Measurements from ENCODE around the gene SOX3. TPM values are rescaled to one million over a fixed set of nuclear protein-coding genes. Genes with fewer than 3 reads are reported as not detected.

Gene SOX3
- total and polyA plus RNA-seq, 2 donors from 2014 or later = not detected

DNA sequence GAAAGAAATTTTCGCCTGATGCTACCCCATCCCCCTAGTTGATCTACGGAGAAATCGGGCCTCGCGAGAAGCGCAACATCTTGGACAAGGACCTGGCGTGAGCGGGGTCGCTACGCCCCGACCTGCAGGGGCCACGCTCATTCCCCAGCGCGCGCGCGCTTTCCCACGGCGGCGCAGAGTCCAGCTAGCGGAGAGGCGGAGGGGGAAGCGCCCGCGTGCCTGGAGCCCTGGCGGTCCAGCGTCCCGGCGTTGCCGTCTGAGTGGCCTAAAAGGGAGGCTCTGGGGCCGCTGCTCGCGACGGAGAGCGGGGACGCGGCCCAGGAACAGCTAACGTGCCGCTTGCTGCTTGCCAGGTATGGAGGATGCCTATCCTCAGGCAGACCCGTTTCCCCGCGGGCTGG lies 6.0 kb upstream of the SOX3 start:
- Histone ChIP-seq H3K4me1 (ENCODE audit: control insufficient read depth in 2 of 3, insufficient read depth in 2 of 3, low read depth in 1 of 3, low read length in 3 of 3) (no peaks in the 10 kb centered on the region), H3K27me3 (ENCODE audit: control insufficient read depth, insufficient read depth, low read length) (peaks cover 45% of the 10 kb centered on the region), H3K9me3 (ENCODE audit: control insufficient read depth in 2 of 3, insufficient read depth in 1 of 3, low read length in 3 of 3) (no peaks in the 10 kb centered on the region), H3K27ac (ENCODE audit: low read depth in 2 of 2, low read length in 2 of 2) (no peak overlapping the region), H3K9ac (ENCODE audit: low read length in 3 of 3) (no peak overlapping the region), H3K4me3 (ENCODE audit: low read length in 3 of 3) (no peak overlapping the region), H3K36me3 (ENCODE audit: control insufficient read depth in 2 of 3, insufficient read depth in 3 of 3, low read length in 3 of 3) (no peaks in the 10 kb centered on the region)
- DNase-seq (peak in 1 of 5 donors; percentile 1), FAIRE-seq (no peak)
- intact Hi-C loops (cut with DNase I) = no loop called here
- TF ChIP-seq CTCF (IDR thresholded peaks at IDR 0.05; ENCODE audit: borderline replicate concordance, extremely low read depth, insufficient read depth) = no peak

DNA sequence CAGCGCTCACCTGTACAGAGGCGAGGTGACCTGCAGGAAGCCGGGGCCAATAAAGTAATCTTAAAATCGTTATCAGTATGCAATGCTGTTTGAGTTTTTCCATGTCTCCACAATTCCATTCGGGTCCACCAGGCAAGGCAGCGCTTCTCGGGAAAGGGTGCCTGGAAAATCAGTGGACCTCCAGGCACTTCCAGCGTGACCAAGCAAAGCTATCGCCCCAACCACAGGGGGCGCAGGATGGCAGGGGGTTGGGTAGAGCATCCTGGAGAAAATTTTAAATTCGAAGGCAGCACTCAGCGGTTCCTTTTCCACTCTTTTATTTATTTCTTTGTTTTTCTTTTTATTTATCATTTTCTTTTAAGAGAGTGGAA lies 5.4 kb upstream of the SOX3 start:
- intact Hi-C loops (cut with DNase I) = no loop called here
- Histone ChIP-seq H3K4me1 (ENCODE audit: control insufficient read depth in 2 of 3, insufficient read depth in 2 of 3, low read depth in 1 of 3, low read length in 3 of 3) (no peaks in the 10 kb centered on the region), H3K9me3 (ENCODE audit: control insufficient read depth in 2 of 3, insufficient read depth in 1 of 3, low read length in 3 of 3) (no peaks in the 10 kb centered on the region), H3K4me3 (ENCODE audit: low read length in 3 of 3) (no peak overlapping the region), H3K9ac (ENCODE audit: low read length in 3 of 3) (no peak overlapping the region), H3K27ac (ENCODE audit: low read depth in 2 of 2, low read length in 2 of 2) (no peak overlapping the region), H3K36me3 (ENCODE audit: control insufficient read depth in 2 of 3, insufficient read depth in 3 of 3, low read length in 3 of 3) (no peaks in the 10 kb centered on the region), H3K27me3 (ENCODE audit: control insufficient read depth, insufficient read depth, low read length) (peaks cover 45% of the 10 kb centered on the region)
- no peak for FAIRE-seq
- no peak for TF ChIP-seq CTCF (IDR thresholded peaks at IDR 0.05; ENCODE audit: borderline replicate concordance, extremely low read depth, insufficient read depth)
- peak in 1 of 5 donors; percentile 0 for DNase-seq

DNA sequence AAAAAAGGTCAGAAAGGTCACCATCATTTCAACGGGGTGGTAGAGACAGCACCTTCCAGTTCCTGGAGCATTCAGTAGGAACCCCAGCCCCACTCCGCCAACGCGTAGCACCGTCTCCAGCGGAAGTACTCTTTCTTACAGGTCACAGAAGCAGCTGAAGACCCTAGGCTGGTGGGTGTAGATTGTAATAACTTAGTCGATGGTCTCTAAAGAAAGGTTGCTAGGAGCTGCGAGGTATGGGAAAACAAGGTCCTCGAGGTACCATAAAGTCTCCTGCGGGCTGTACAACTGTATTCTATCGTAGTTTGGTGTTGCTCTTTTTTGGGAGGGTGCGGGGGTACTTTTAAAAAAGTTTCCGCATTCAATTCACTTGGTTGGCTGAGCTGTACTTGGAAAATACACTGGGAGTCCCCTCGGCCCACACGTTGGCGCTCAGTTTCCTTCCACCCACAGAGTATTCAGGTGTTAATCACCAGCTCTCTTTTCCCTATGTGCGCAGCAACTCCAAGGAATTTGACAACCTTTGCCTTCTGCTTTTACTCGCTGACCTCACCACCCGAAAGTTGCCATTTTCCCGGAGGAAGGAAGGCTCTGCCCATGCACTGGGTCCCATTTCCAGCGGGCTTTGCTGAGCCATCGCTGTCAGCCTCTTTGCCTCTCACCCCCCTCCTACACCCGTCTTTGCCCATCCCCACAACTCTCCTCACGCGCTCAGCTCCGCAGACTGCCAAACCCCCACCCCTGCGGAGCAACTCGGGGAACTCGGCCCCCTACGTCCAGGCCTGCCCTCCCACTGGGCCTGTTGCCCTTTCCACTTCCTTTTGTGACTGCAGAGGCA lies 4.8 kb upstream of the SOX3 start:
- H3K4me3 ChIP-seq (ENCODE audit: low read length in 3 of 3) = no peak overlapping the region
- peaks cover 45% of the 10 kb centered on the region for H3K27me3 ChIP-seq (ENCODE audit: control insufficient read depth, insufficient read depth, low read length)
- DNase-seq (peak in 1 of 5 donors; percentile 0), FAIRE-seq (no peak)
- H3K27ac ChIP-seq (ENCODE audit: low read depth in 2 of 2, low read length in 2 of 2) = no peak overlapping the region
- H3K36me3 ChIP-seq (ENCODE audit: control insufficient read depth in 2 of 3, insufficient read depth in 3 of 3, low read length in 3 of 3) = no peaks in the 10 kb centered on the region
- H3K9ac ChIP-seq (ENCODE audit: low read length in 3 of 3) = no peak overlapping the region
- H3K9me3 ChIP-seq (ENCODE audit: control insufficient read depth in 2 of 3, insufficient read depth in 1 of 3, low read length in 3 of 3) = no peaks in the 10 kb centered on the region
- no peak for TF ChIP-seq CTCF (IDR thresholded peaks at IDR 0.05; ENCODE audit: borderline replicate concordance, extremely low read depth, insufficient read depth)
- intact Hi-C loops (cut with DNase I) = no loop called here
- no peaks in the 10 kb centered on the region for H3K4me1 ChIP-seq (ENCODE audit: control insufficient read depth in 2 of 3, insufficient read depth in 2 of 3, low read depth in 1 of 3, low read length in 3 of 3)

Data from kidney (tissue), 14 donors.